Small intestine (tissue), 16 donors: Measurements from ENCODE around the gene NKX2-1. TPM values are rescaled to one million over a fixed set of nuclear protein-coding genes. Genes with fewer than 3 reads are reported as not detected.
"Not testable (repeated sequence)": the region's sequence is repeated elsewhere in the genome, so short reads cannot be mapped to it uniquely, and the experiment has no call there.

Experiments
- DNase-seq, 2 donors: peaks; one replicate each; pipeline versions ENCODE4 v3.0.0 to v3.0.0-alpha.2; 2013
- FAIRE-seq: peaks from 2 replicates; lab custom pipeline; 2012; peaks lifted over from hg19 to GRCh38; lab: Jason Lieb, UNC
- H3K27ac ChIP-seq, 3 donors: one replicate each; pipeline ENCODE4 v1.5.1; 2013; ENCODE audit warnings: low read length in 2 of 3, mild to moderate bottlenecking in 2 of 3, control low read depth in 1 of 3, inconsistent platforms in 1 of 3, low read depth in 1 of 3, moderate library complexity in 1 of 3
- H3K27me3 ChIP-seq, 3 donors: one replicate each; pipeline ENCODE4 v1.6.1; 2013; ENCODE audit warnings: low read length in 3 of 3, inconsistent platforms in 1 of 3; ENCODE audit not compliant: control insufficient read depth in 3 of 3, insufficient read depth in 3 of 3
- H3K36me3 ChIP-seq, 3 donors: one replicate each; pipeline ENCODE4 v1.6.1; 2013; ENCODE audit warnings: low read length in 3 of 3, inconsistent platforms in 1 of 3, low read depth in 1 of 3, mild to moderate bottlenecking in 1 of 3, moderate library complexity in 1 of 3; ENCODE audit not compliant: control insufficient read depth in 3 of 3, insufficient read depth in 2 of 3
- H3K4me1 ChIP-seq, 3 donors: one replicate each; pipeline ENCODE4 v1.6.1; 2013; ENCODE audit warnings: low read length in 2 of 3, inconsistent platforms in 1 of 3, low read depth in 1 of 3, mild to moderate bottlenecking in 1 of 3, moderate library complexity in 1 of 3; ENCODE audit not compliant: control insufficient read depth in 3 of 3, insufficient read depth in 2 of 3
- H3K4me3 ChIP-seq, 3 donors: one replicate each; pipeline ENCODE4 v1.5.1; 2013; ENCODE audit warnings: low read length in 3 of 3, control low read depth in 1 of 3, inconsistent platforms in 1 of 3, low read depth in 1 of 3, mild to moderate bottlenecking in 1 of 3, moderate library complexity in 1 of 3
- H3K9me3 ChIP-seq, 2 donors: one replicate each; pipeline ENCODE4 v1.6.1; 2013; ENCODE audit warnings: low read depth in 1 of 2, low read length in 1 of 2; ENCODE audit not compliant: control insufficient read depth in 2 of 2, insufficient read depth in 1 of 2
- WGBS, 3 donors: extraction: QIAGEN DNeasy Blood & Tissue Kit; methylation state at CpG; one replicate each; pipeline ENCODE4 v1.1.7; 2013; 5-methylcytosine and 5-hydroxymethylcytosine counted together
- long read RNA-seq, 10 donors: transcript quantifications; one replicate each; lab custom pipeline, GENCODE V29; 2026
- polyA plus RNA-seq, 4 donors: library from polyadenylated mRNA; stranded (reverse) in 3 of 4; unstranded in 1 of 4; fragments of 200-250 nt in 3 of 4; fragments of 120-200 nt in 1 of 4; gene quantifications; one replicate each; pipeline versions ENCODE4 v1.2.1 to v1.2.3, GENCODE V29; 2013
- donor health status: healthy with polysubstance abuse.
- donor health status: control.
- donor health status: control.
- donor health status: Bipolar disorder and iron deficiency.
- donor health status: healthy.

The NKX2-1 gene
- polyA plus RNA-seq, result under 1 TPM in 1 of 4 donors, not detected in 3; 0.45 TPM
- long read RNA-seq, donor 1, result 0 reads
- long read RNA-seq, donor 2, result 0 reads
- long read RNA-seq, donor 3, partial matches to known transcripts, result 0 of 1 reads
- long read RNA-seq, donor 3, other reads (novel, unspliced or antisense), result 0 of 1 reads
- long read RNA-seq, donor 4, result 0 reads
- long read RNA-seq, donor 5, result 0 reads
- long read RNA-seq, donor 6, result 0 reads
- long read RNA-seq, donor 7, result 0 reads
- long read RNA-seq, donor 8, result 0 reads
- long read RNA-seq, donor 9, result 0 reads
- long read RNA-seq, donor 10, result 0 reads

DNA sequence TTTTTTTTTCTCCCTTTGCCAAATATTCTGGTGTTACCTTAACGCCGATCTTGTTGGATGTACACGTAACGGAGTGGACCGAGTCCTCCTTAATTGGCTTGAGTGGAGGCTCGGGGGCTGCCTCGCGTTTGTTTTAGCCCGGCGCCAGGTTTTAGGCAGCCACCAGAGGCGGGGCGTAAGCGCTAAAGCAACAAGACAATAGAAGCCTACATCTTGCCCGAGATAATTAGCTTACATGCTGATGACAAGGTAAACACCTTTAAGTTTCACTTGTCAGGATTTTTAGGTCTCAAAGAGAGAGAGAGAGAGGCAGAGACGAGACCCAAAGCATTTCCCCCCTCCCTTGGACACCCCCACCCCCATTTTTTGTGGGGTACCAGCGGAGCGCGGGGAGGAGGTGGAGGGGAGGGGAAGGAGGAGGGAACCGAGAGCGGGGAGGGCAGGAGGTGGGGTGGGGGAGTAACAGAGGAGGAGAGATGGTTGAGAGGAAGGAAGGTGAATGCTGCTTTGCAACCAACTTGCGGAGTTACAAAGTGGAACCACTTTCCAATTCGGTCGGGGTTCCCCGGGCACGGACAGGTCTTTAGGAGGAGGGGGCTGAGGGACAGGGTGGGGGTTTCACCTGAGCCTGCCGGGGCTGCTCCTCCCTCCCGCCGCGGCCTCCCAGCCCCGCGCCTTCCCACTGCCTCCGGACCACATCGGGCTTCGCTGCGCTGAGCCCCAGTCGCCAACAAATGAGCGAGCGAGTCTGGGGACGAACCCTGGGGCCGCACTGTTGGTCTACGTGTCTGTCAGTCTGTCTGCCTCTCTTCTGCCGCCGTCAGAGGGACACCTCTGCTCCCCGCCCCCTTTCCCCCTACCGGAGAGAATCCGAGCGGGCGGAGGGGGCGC lies at the start of gene NKX2-1:
Gene NKX2-1, minus strand, starts transcription at position 802 of the 891 bp plus-strand sequence. Its CDS starts 103 bp downstream, at position 699.
- peak within 1 kb of the TSS in 2 of 3 donors; percentile 5 for H3K4me3 ChIP-seq
- peaks cover 0 to 4% (median 0%) of the 10 kb centered on the region in 3 donors for H3K4me1 ChIP-seq
- no peak within 1 kb of the TSS for H3K27ac ChIP-seq
- WGBS, 3 donors, result 2 to 6% (median 2%) methylated on average over 38 to 49 of the region's 49 CpGs
- no peak for FAIRE-seq
- DNase-seq, result no peak
- H3K27me3 ChIP-seq, result peaks cover 25 to 95% (median 60%) of the 10 kb centered on the region in 3 donors
- no peaks in the 10 kb centered on the region for H3K9me3 ChIP-seq
- no peaks in the 10 kb centered on the region for H3K36me3 ChIP-seq

DNA sequence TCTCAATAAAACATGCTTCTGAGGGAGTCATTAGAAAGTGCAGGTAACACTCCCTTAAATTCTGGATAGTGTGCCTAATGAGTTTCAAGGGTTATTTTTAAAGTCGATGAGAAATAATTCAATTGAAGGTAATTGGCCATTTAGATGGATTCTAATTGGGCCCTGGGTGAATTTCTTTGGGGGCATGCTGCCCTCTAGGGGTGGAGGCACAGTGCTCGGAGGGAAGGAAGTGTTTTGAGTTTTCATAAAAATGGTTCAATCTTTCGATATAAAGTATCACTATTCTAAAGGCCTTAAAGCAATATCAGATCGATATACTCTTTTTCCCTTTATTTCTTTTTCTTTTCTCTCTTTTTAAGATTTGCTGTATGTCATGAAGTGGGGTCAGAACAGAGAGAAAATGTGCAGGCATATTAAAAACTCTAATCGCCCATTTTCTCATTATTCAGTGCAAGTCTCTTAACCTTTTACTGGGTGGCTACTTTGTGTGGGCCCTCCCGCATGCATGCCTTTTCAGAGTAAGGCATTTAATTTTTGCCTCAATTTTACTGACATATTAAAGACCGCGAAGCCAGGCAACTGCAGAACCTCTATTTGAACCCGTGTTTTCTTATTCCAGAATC lies 36.9 kb upstream of the NKX2-1 start:
- Histone ChIP-seq H3K9me3 (no peaks in the 10 kb centered on the region), H3K4me3 (no peak overlapping the region), H3K4me1 (no peaks in the 10 kb centered on the region), H3K36me3 (no peaks in the 10 kb centered on the region), H3K27ac (no peak overlapping the region), H3K27me3 (peaks cover 0 to 16% (median 3%) of the 10 kb centered on the region in 3 donors)
- no peak for FAIRE-seq
- 64 to 66% (median 65%) methylated on average over 9 of the region's 9 CpGs for WGBS, 3 donors
- DNase-seq, result peak in 1 of 2 donors; percentile 12

GRCh38 chr14:36555998-36556743 lies 36.1 kb upstream of the NKX2-1 start:
- Histone ChIP-seq H3K4me3 (no peak overlapping the region), H3K27me3 (peaks cover 0 to 16% (median 3%) of the 10 kb centered on the region in 3 donors), H3K36me3 (no peaks in the 10 kb centered on the region), H3K4me1 (no peaks in the 10 kb centered on the region), H3K9me3 (no peaks in the 10 kb centered on the region), H3K27ac (no peak overlapping the region)
- DNase-seq (no peak), FAIRE-seq (no peak)
- WGBS, 3 donors, result 64 to 75% (median 74%) methylated on average over 6 of the region's 6 CpGs

DNA sequence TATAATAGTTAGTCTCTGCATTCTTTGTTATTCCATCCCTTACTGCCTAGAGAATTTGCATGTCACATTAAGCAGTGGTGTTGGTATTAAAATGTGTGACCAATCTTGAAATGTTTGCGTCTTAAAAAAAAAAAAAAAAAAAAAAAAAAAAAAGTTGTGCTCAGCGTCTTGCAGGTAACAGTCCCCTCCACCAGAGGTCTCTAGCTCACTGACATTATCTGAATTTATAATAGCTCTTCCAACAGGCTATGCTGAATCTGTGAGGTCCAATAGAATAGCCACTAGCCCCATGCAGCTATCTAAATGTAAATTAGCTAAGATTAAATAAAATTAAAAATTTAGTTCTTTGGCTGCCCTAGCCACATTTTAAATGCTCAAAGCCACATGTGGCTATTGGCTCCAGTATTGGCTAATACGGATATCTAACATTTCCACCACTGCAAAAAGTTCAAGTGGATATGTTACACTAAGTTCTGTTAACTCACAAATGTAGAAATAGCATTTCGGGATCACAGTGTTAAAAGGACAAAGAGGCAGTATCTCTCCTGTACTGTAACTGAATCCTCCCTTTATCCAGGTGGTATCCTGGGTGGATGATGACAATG lies 33.7 kb upstream of the NKX2-1 start:
- no peaks in the 10 kb centered on the region for H3K9me3 ChIP-seq
- H3K4me3 ChIP-seq, result no peak overlapping the region
- no peak for FAIRE-seq
- no peak overlapping the region for H3K27ac ChIP-seq
- peaks cover 0 to 13% (median 0%) of the 10 kb centered on the region in 3 donors for H3K27me3 ChIP-seq
- peak; percentile 22 to 25 for DNase-seq
- H3K36me3 ChIP-seq, result no peaks in the 10 kb centered on the region
- WGBS, 3 donors, result 36 to 40% (median 38%) methylated on average over 4 of the region's 4 CpGs
- no peaks in the 10 kb centered on the region for H3K4me1 ChIP-seq

GRCh38 chr14:36550899-36551298 lies 30.9 kb upstream of the NKX2-1 start:
- FAIRE-seq (no peak), DNase-seq (no peak)
- no peaks in the 10 kb centered on the region for H3K36me3 ChIP-seq
- no peaks in the 10 kb centered on the region for H3K4me1 ChIP-seq
- H3K27ac ChIP-seq, result no peak overlapping the region
- no peak overlapping the region for H3K4me3 ChIP-seq
- peaks cover 0 to 6% (median 0%) of the 10 kb centered on the region in 3 donors for H3K27me3 ChIP-seq
- WGBS, 3 donors, result 6 to 19% (median 10%) methylated on average over 1 of the region's 1 CpG
- no peaks in the 10 kb centered on the region for H3K9me3 ChIP-seq

GRCh38 chr14:36544280-36544679 lies 24.2 kb upstream of the NKX2-1 start:
- 90 to 95% (median 94%) methylated on average over 16 of the region's 16 CpGs for WGBS, 3 donors
- H3K27ac ChIP-seq, FAIRE-seq, H3K4me1 ChIP-seq, H3K27me3 ChIP-seq, H3K36me3 ChIP-seq, H3K9me3 ChIP-seq, DNase-seq, H3K4me3 ChIP-seq: not testable (repeated sequence)

DNA sequence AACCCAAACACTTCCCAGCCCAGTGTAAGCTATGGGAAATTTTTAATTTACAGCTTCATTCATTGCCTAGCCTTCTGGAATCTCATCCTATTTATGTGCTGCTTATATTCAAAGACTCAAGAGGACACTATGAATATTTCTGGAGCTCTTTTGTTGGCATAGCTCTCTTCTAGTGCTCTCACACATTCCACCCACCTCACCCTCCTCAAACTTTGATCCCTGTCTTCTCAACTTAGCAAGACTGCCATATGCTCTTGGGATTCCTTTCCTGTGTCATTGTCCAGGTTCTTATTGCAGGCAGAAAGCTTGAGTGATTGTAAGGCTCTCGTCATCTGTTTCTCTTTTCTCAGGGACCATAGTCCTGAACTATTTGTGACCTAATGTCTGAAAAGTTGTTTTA lies 18.0 kb upstream of the NKX2-1 start:
- H3K4me1 ChIP-seq, result no peaks in the 10 kb centered on the region
- 57 to 73% (median 72%) methylated on average over 1 of the region's 1 CpG for WGBS, 3 donors
- no peak overlapping the region for H3K27ac ChIP-seq
- no peaks in the 10 kb centered on the region for H3K27me3 ChIP-seq
- no peak overlapping the region for H3K4me3 ChIP-seq
- FAIRE-seq (no peak), DNase-seq (no peak)
- no peaks in the 10 kb centered on the region for H3K9me3 ChIP-seq
- no peaks in the 10 kb centered on the region for H3K36me3 ChIP-seq
